Activated CD8-positive, alpha-beta T cell treated with anti-CD3 and anti-CD28 coated beads, Interleukin-2, amount 10 ng/mL, durations not matched to agents 7 days and 5 days (primary cell): Measurements from ENCODE around the gene MSMP. TPM values are rescaled to one million over a fixed set of nuclear protein-coding genes. Genes with fewer than 3 reads are reported as not detected.
A peak's percentile ranks its signal among the peaks of the same experiment; 100 is the strongest.

Source experiments
- ATAC-seq: fragments of 150-1000 bp; cut with Tn5 transposase; one replicate; pipeline ENCODE4 v1.10.0; 2021; ENCODE audit warnings: moderate library complexity
- CTCF ChIA-PET: fragments of 350-600 bp; sonication (Branson Sonifier 250); formaldehyde crosslinking; loops from one replicate; lab custom pipeline; 2021; ENCODE audit warnings: antibody characterized with exemption; lab: Charles Lee
- POLR2A ChIA-PET: fragments of 350-600 bp; sonication (Branson Sonifier 250); formaldehyde crosslinking; loops from one replicate; lab custom pipeline; 2021; ENCODE audit warnings: antibody characterized with exemption; lab: Charles Lee
- DNase-seq: peaks from one replicate; pipeline ENCODE4 v3.0.0-alpha.2; 2020
- H3K27ac Mint-ChIP-seq: one replicate; pipeline ENCODE4 v1.8.0; 2021; ENCODE audit warnings: mild to moderate bottlenecking, mixed read lengths
- H3K27me3 Mint-ChIP-seq: one replicate; pipeline ENCODE4 v1.8.0; 2021; ENCODE audit warnings: low read depth, mixed read lengths
- H3K36me3 Mint-ChIP-seq: one replicate; pipeline ENCODE4 v1.8.0; 2021; ENCODE audit warnings: low read depth, mixed read lengths
- H3K4me1 Mint-ChIP-seq: one replicate; pipeline ENCODE4 v1.8.0; 2021; ENCODE audit warnings: low read depth, mixed read lengths
- H3K4me3 Mint-ChIP-seq: one replicate; pipeline ENCODE4 v1.8.0; 2021; ENCODE audit warnings: mild to moderate bottlenecking, mixed read lengths
- H3K9me3 Mint-ChIP-seq: one replicate; pipeline ENCODE4 v1.8.0; 2022; ENCODE audit warnings: mixed read lengths; ENCODE audit not compliant: insufficient read depth
- total RNA-seq, 2 experiments: library from RNA; stranded (reverse); gene quantifications; one replicate each; pipeline ENCODE4 v1.2.3, GENCODE V29; 2021

The MSMP gene
- total RNA-seq, 2 experiments from 2014 or later: 0.61 to 0.89 TPM

- H3K36me3 Mint-ChIP-seq: no peaks in the 10 kb centered on the region
- H3K4me3 Mint-ChIP-seq: no peak overlapping the region
- ChIA-PET CTCF (interaction anchor here (1.4 to 2.1 kb wide), 2 partner anchors 13 to 112 kb away, joined by 4 to 8 read pairs; no protein-coding TSS in a partner anchor), POLR2A (interaction anchor here (0.7 kb wide), 1 partner anchor 57 kb away, joined by 3 read pairs; no protein-coding TSS in a partner anchor)
- ATAC-seq: no peak
- no peak for DNase-seq
- H3K4me1 Mint-ChIP-seq: no peaks in the 10 kb centered on the region
- no peaks in the 10 kb centered on the region for H3K9me3 Mint-ChIP-seq
- H3K27ac Mint-ChIP-seq: no peak overlapping the region
- no peaks in the 10 kb centered on the region for H3K27me3 Mint-ChIP-seq
Observed at GRCh38 chr9:35769763-35770162, 15.7 kb upstream of the MSMP start.

- Mint-ChIP-seq H3K27ac (no peak overlapping the region), H3K9me3 (no peaks in the 10 kb centered on the region), H3K36me3 (peaks cover 3% of the 10 kb centered on the region), H3K4me3 (no peak overlapping the region), H3K4me1 (peaks cover 2% of the 10 kb centered on the region), H3K27me3 (no peaks in the 10 kb centered on the region)
- DNase-seq (no peak), ATAC-seq (no peak)
- CTCF ChIA-PET: interaction anchor here (0.6 kb wide), 1 partner anchor 21 kb away, joined by 3 read pairs; no protein-coding TSS in a partner anchor
- POLR2A ChIA-PET: no interaction called here
Observed at GRCh38 chr9:35767458-35767857, 13.4 kb upstream of the MSMP start.

- no peak for DNase-seq
Observed at GRCh38 chr9:35766997-35767396, 12.9 kb upstream of the MSMP start.

GRCh38 chr9:35763803-35764202 lies 9.7 kb upstream of the MSMP start:
- Mint-ChIP-seq H3K27me3 (no peaks in the 10 kb centered on the region), H3K9me3 (no peaks in the 10 kb centered on the region), H3K4me1 (peaks cover 12% of the 10 kb centered on the region), H3K27ac (no peak overlapping the region), H3K4me3 (no peak overlapping the region), H3K36me3 (peaks cover 11% of the 10 kb centered on the region)
- no peak for ATAC-seq
- CTCF ChIA-PET: interaction anchor here (1.0 to 1.3 kb wide), 2 partner anchors 9 to 27 kb away, joined by 4 to 5 read pairs; no protein-coding TSS in a partner anchor
- POLR2A ChIA-PET: no interaction called here
- DNase-seq: no peak

More at GRCh38 chr9:35766997-35767396, 12.9 kb upstream of the MSMP start:
- no peak for ATAC-seq
- no peaks in the 10 kb centered on the region for H3K27me3 Mint-ChIP-seq
- peaks cover 2% of the 10 kb centered on the region for H3K4me1 Mint-ChIP-seq
- H3K27ac Mint-ChIP-seq: no peak overlapping the region
- CTCF ChIA-PET: no interaction called here
- H3K4me3 Mint-ChIP-seq: no peak overlapping the region
- POLR2A ChIA-PET: no interaction called here
- peaks cover 3% of the 10 kb centered on the region for H3K36me3 Mint-ChIP-seq
- no peaks in the 10 kb centered on the region for H3K9me3 Mint-ChIP-seq

GRCh38 chr9:35763181-35763580 lies 9.1 kb upstream of the MSMP start:
- H3K27me3 Mint-ChIP-seq: no peaks in the 10 kb centered on the region
- H3K27ac Mint-ChIP-seq: no peak overlapping the region
- ChIA-PET CTCF (interaction anchor here (0.6 to 1.5 kb wide), 7 partner anchors 14 to 194 kb away, joined by 3 to 5 read pairs (median 3); partner anchors contain the start of genes CREB3, GBA2, RGP1 and TLN1), POLR2A (interaction anchor here (0.6 to 0.7 kb wide), 3 partner anchors 25 to 1530 kb away, joined by 3 to 4 read pairs (median 3); no protein-coding TSS in a partner anchor)
- peaks cover 14% of the 10 kb centered on the region for H3K36me3 Mint-ChIP-seq
- H3K4me1 Mint-ChIP-seq: peaks cover 18% of the 10 kb centered on the region
- DNase-seq (no peak), ATAC-seq (no peak)
- H3K9me3 Mint-ChIP-seq: no peaks in the 10 kb centered on the region
- no peak overlapping the region for H3K4me3 Mint-ChIP-seq

GRCh38 chr9:35760651-35761050 lies 6.6 kb upstream of the MSMP start:
- CTCF ChIA-PET: interaction anchor here (0.8 to 3.0 kb wide), 6 partner anchors 10 to 121 kb away, joined by 3 to 12 read pairs (median 4); partner anchors contain the start of genes GBA2 and RGP1
- H3K27ac Mint-ChIP-seq: no peak overlapping the region
- DNase-seq: no peak
- POLR2A ChIA-PET: interaction anchor here (1.4 to 2.0 kb wide), 2 partner anchors 11 to 24 kb away, joined by 3 to 6 read pairs; partner anchors contain the start of genes GBA2 and RGP1
- H3K36me3 Mint-ChIP-seq: peaks cover 16% of the 10 kb centered on the region
- H3K9me3 Mint-ChIP-seq: no peaks in the 10 kb centered on the region
- no peak for ATAC-seq
- peaks cover 36% of the 10 kb centered on the region for H3K4me1 Mint-ChIP-seq
- no peaks in the 10 kb centered on the region for H3K27me3 Mint-ChIP-seq
- no peak overlapping the region for H3K4me3 Mint-ChIP-seq

GRCh38 chr9:35759795-35760194 lies 5.7 kb upstream of the MSMP start:
- no peaks in the 10 kb centered on the region for H3K9me3 Mint-ChIP-seq
- DNase-seq (no peak), ATAC-seq (no peak)
- peaks cover 37% of the 10 kb centered on the region for H3K4me1 Mint-ChIP-seq
- ChIA-PET CTCF (interaction anchor here (0.6 to 3.0 kb wide), 4 partner anchors 11 to 250 kb away, joined by 3 to 7 read pairs (median 4); partner anchors contain the start of genes GBA2 and RGP1), POLR2A (interaction anchor here (0.6 to 2.0 kb wide), 3 partner anchors 10 to 225 kb away, joined by 3 to 6 read pairs (median 3); partner anchors contain the start of genes GBA2 and RGP1)
- no peak overlapping the region for H3K27ac Mint-ChIP-seq
- no peaks in the 10 kb centered on the region for H3K27me3 Mint-ChIP-seq
- H3K4me3 Mint-ChIP-seq: no peak overlapping the region
- H3K36me3 Mint-ChIP-seq: peaks cover 16% of the 10 kb centered on the region

GRCh38 chr9:35758475-35759050 lies 4.5 kb upstream of the MSMP start:
- Mint-ChIP-seq H3K27ac (peak overlapping the region; percentile 7), H3K36me3 (peaks cover 19% of the 10 kb centered on the region), H3K9me3 (no peaks in the 10 kb centered on the region), H3K27me3 (no peaks in the 10 kb centered on the region), H3K4me3 (peak overlapping the region; percentile 55), H3K4me1 (peaks cover 37% of the 10 kb centered on the region)
- no peak for DNase-seq
- POLR2A ChIA-PET: no interaction called here
- no peak for ATAC-seq
- CTCF ChIA-PET: interaction anchor here (1.4 to 3.0 kb wide), 3 partner anchors 9 to 123 kb away, joined by 3 to 7 read pairs (median 6); no protein-coding TSS in a partner anchor

GRCh38 chr9:35757892-35758275 lies 3.8 kb upstream of the MSMP start:
- H3K9me3 Mint-ChIP-seq: no peaks in the 10 kb centered on the region
- ChIA-PET CTCF (interaction anchor here (1.4 to 3.0 kb wide), 3 partner anchors 8 to 124 kb away, joined by 3 to 7 read pairs (median 6); no protein-coding TSS in a partner anchor), POLR2A (no interaction called here)
- ATAC-seq (no peak), DNase-seq (no peak)
- H3K36me3 Mint-ChIP-seq: peaks cover 18% of the 10 kb centered on the region
- H3K27me3 Mint-ChIP-seq: no peaks in the 10 kb centered on the region
- peak overlapping the region; percentile 87 for H3K4me3 Mint-ChIP-seq
- peaks cover 35% of the 10 kb centered on the region for H3K4me1 Mint-ChIP-seq
- H3K27ac Mint-ChIP-seq: peak overlapping the region; percentile 17

GRCh38 chr9:35757226-35757891 lies 3.3 kb upstream of the MSMP start:
- POLR2A ChIA-PET: no interaction called here

More at GRCh38 chr9:35757226-35757891, 3.3 kb upstream of the MSMP start:
- no peaks in the 10 kb centered on the region for H3K27me3 Mint-ChIP-seq
- no peaks in the 10 kb centered on the region for H3K9me3 Mint-ChIP-seq
- peak; percentile 37 for DNase-seq
- peak overlapping the region; percentile 91 for H3K27ac Mint-ChIP-seq
- peaks cover 21% of the 10 kb centered on the region for H3K36me3 Mint-ChIP-seq
- H3K4me1 Mint-ChIP-seq: peaks cover 35% of the 10 kb centered on the region
- ATAC-seq: peak; percentile 48
- CTCF ChIA-PET: interaction anchor here (0.7 to 4.5 kb wide), 25 partner anchors 7 to 125 kb away, joined by 3 to 61 read pairs (median 6); partner anchors contain the start of genes ARHGEF39, CCDC107, CREB3 and GBA2
- peak overlapping the region; percentile 87 for H3K4me3 Mint-ChIP-seq
